Measurements from ENCODE around the gene COPB2. TPM values are rescaled to one million over a fixed set of nuclear protein-coding genes. Genes with fewer than 3 reads are reported as not detected.

Gene COPB2
- total RNA-seq, 3 donors from 2014 or later (not counting 1 experiment from before 2014, with no cell fraction given) = 34.7 to 50.2 (median 42.4) TPM

GRCh38 chr3:139326707-139327106, 62.7 kb downstream of the COPB2 start:
- Histone ChIP-seq H3K4me3 (ENCODE audit: low read length) (no peak overlapping the region), H3K36me3 (ENCODE audit: control insufficient read depth, insufficient read depth, low read length) (no peaks in the 10 kb centered on the region), H3K4me1 (ENCODE audit: control insufficient read depth, insufficient read depth, low read length) (peaks cover 11% of the 10 kb centered on the region), H3K27ac (ENCODE audit: low read length) (no peak overlapping the region), H3K27me3 (ENCODE audit: control insufficient read depth, insufficient read depth, low read length) (peaks cover 4% of the 10 kb centered on the region), H3K9me3 (ENCODE audit: control insufficient read depth, insufficient read depth, low read length) (no peaks in the 10 kb centered on the region)
- Mint-ChIP-seq H3K36me3 (no peaks in the 10 kb centered on the region), H3K27ac (no peak overlapping the region), H3K4me1 (peaks cover 6 to 16% of the 10 kb centered on the region in 2 donors), H3K27me3 (ENCODE audit: low read depth in 2 of 2) (peaks cover 7 to 16% of the 10 kb centered on the region in 2 donors), H3K4me3 (no peak overlapping the region), H3K9me3 (no peaks in the 10 kb centered on the region)
- WGBS (ENCODE audit: insufficient coverage) = 56% methylated on average over 2 of the region's 4 CpGs
- intact Hi-C loops (cut with micrococcal nuclease) = no loop called here
- no peak for ATAC-seq
- TF ChIP-seq CTCF (IDR thresholded peaks at IDR 0.05) = no peak
- DNase-seq = no peak

DNA sequence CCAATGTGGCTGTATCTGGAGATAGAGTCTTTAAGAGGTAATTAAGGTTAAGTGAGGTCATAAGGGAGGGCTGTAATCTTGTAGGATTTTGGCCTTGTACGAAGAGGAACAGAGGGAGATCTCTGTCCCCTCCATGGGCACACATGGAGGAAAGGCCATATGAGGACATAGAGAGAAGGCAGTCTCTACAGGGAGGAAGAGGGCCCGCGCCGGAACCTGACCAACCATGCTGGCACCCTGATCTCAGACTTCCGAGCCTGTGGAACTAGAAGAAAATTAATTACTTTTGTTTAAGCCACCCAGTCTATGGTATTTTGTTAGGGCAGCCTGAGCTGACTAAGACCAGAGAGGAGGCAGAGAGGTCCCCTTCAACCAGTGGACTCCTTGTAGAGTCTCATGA, 63.3 kb downstream of the COPB2 start:
- no peak for TF ChIP-seq CTCF (IDR thresholded peaks at IDR 0.05)
- no peak for ATAC-seq
- Mint-ChIP-seq H3K4me1 (peaks cover 6 to 16% of the 10 kb centered on the region in 2 donors), H3K36me3 (no peaks in the 10 kb centered on the region), H3K4me3 (no peak overlapping the region), H3K27ac (no peak overlapping the region), H3K9me3 (no peaks in the 10 kb centered on the region), H3K27me3 (ENCODE audit: low read depth in 2 of 2) (peaks cover 10 to 11% of the 10 kb centered on the region in 2 donors)
- peaks cover 11% of the 10 kb centered on the region for H3K4me1 ChIP-seq (ENCODE audit: control insufficient read depth, insufficient read depth, low read length)
- no peak overlapping the region for H3K4me3 ChIP-seq (ENCODE audit: low read length)
- H3K27ac ChIP-seq (ENCODE audit: low read length) = no peak overlapping the region
- H3K36me3 ChIP-seq (ENCODE audit: control insufficient read depth, insufficient read depth, low read length) = no peaks in the 10 kb centered on the region
- no peak for DNase-seq
- WGBS (ENCODE audit: insufficient coverage) = 95% methylated on average over 5 of the region's 5 CpGs
- no peaks in the 10 kb centered on the region for H3K9me3 ChIP-seq (ENCODE audit: control insufficient read depth, insufficient read depth, low read length)
- intact Hi-C loops (cut with micrococcal nuclease) = no loop called here
- H3K27me3 ChIP-seq (ENCODE audit: control insufficient read depth, insufficient read depth, low read length) = peaks cover 4% of the 10 kb centered on the region

DNA sequence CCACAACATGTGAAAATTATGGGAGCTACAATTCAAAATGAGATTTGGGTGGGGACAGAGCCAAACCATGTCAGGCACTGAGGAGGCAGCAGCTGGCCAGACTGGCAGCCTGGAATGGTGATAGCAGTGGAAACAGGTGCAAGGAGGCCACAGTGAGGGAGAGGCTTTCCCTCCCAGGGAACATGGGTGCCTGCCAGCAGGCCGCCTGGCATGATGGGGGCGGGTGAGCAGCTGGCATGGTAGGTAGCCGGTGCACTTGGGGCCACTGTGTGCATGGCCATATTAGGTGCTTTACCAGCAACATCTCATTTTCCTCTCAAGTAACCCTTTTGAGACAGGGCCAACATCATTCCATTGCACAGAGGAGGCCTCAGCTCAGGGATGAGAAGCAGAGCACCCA, 63.9 kb downstream of the COPB2 start:
- H3K27me3 ChIP-seq (ENCODE audit: control insufficient read depth, insufficient read depth, low read length) = peaks cover 2% of the 10 kb centered on the region
- Mint-ChIP-seq H3K4me1 (peaks cover 6 to 16% of the 10 kb centered on the region in 2 donors), H3K27ac (no peak overlapping the region), H3K36me3 (no peaks in the 10 kb centered on the region), H3K4me3 (no peak overlapping the region), H3K9me3 (no peaks in the 10 kb centered on the region), H3K27me3 (ENCODE audit: low read depth in 2 of 2) (peaks cover 9% of the 10 kb centered on the region in 2 donors)
- WGBS (ENCODE audit: insufficient coverage) = 98% methylated on average over 3 of the region's 3 CpGs
- intact Hi-C loops (cut with micrococcal nuclease) = no loop called here
- no peak for ATAC-seq
- H3K36me3 ChIP-seq (ENCODE audit: control insufficient read depth, insufficient read depth, low read length) = no peaks in the 10 kb centered on the region
- H3K4me3 ChIP-seq (ENCODE audit: low read length) = no peak overlapping the region
- TF ChIP-seq CTCF (IDR thresholded peaks at IDR 0.05) = no peak
- H3K4me1 ChIP-seq (ENCODE audit: control insufficient read depth, insufficient read depth, low read length) = peaks cover 11% of the 10 kb centered on the region
- H3K27ac ChIP-seq (ENCODE audit: low read length) = no peak overlapping the region
- H3K9me3 ChIP-seq (ENCODE audit: control insufficient read depth, insufficient read depth, low read length) = no peaks in the 10 kb centered on the region
- DNase-seq = no peak

DNA sequence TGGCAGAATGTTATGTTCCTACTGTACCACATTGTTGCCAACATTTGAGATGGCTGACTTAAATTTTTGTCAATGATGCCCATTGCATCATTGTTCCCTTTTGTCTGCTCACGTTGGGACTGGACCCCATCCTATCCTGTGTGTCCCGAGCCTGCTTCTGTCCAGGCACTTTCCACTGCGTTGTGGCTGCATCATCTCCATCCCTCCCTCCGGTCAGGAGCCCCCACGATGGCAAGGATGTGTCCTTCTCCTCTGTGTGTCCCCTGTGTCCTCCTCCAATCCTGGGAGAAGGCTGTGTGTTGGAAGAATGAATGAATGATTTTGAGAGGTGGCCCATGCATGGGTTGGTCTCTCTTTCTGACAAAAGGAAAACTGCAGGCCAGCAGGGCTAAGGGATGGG, 65.0 kb downstream of the COPB2 start:
- H3K9me3 ChIP-seq (ENCODE audit: control insufficient read depth, insufficient read depth, low read length) = no peaks in the 10 kb centered on the region
- WGBS (ENCODE audit: insufficient coverage) = 67% methylated on average over 5 of the region's 5 CpGs
- no peak overlapping the region for H3K4me3 ChIP-seq (ENCODE audit: low read length)
- H3K27me3 ChIP-seq (ENCODE audit: control insufficient read depth, insufficient read depth, low read length) = no peaks in the 10 kb centered on the region
- H3K4me1 ChIP-seq (ENCODE audit: control insufficient read depth, insufficient read depth, low read length) = peaks cover 8% of the 10 kb centered on the region
- TF ChIP-seq CTCF (IDR thresholded peaks at IDR 0.05) = no peak
- Mint-ChIP-seq H3K27ac (no peak overlapping the region), H3K9me3 (no peaks in the 10 kb centered on the region), H3K4me3 (no peak overlapping the region), H3K36me3 (no peaks in the 10 kb centered on the region), H3K27me3 (ENCODE audit: low read depth in 2 of 2) (peaks cover 0 to 8% of the 10 kb centered on the region in 2 donors), H3K4me1 (peaks cover 2 to 12% of the 10 kb centered on the region in 2 donors)
- DNase-seq (no peak), ATAC-seq (no peak)
- H3K36me3 ChIP-seq (ENCODE audit: control insufficient read depth, insufficient read depth, low read length) = no peaks in the 10 kb centered on the region
- no peak overlapping the region for H3K27ac ChIP-seq (ENCODE audit: low read length)
- intact Hi-C loops (cut with micrococcal nuclease) = no loop called here
